ENCODE data around the gene MMAA. TPM values are rescaled to one million over a fixed set of nuclear protein-coding genes. Genes with fewer than 3 reads are reported as not detected.

MMAA gene
- total and polyA plus RNA-seq, 9 donors = 2.1 to 8.9 (median 6.2) TPM

- intact Hi-C loops (cut with DNase I) = no loop called here
- Histone ChIP-seq H3K27me3 (no peaks in the 10 kb centered on the region), H3K36me3 (no peaks in the 10 kb centered on the region), H3K9me3 (no peaks in the 10 kb centered on the region), H3K4me3 (no peak within 1 kb of the TSS), H3K27ac (no peak within 1 kb of the TSS), H3K4me1 (ENCODE audit: insufficient read depth) (no peaks in the 10 kb centered on the region)
- DNase-seq = no peak
- no peak for TF ChIP-seq EP300 (IDR thresholded peaks at IDR 0.05)
- no peak for TF ChIP-seq POLR2A (IDR thresholded peaks at IDR 0.05)
- TF ChIP-seq, protein P1, sequence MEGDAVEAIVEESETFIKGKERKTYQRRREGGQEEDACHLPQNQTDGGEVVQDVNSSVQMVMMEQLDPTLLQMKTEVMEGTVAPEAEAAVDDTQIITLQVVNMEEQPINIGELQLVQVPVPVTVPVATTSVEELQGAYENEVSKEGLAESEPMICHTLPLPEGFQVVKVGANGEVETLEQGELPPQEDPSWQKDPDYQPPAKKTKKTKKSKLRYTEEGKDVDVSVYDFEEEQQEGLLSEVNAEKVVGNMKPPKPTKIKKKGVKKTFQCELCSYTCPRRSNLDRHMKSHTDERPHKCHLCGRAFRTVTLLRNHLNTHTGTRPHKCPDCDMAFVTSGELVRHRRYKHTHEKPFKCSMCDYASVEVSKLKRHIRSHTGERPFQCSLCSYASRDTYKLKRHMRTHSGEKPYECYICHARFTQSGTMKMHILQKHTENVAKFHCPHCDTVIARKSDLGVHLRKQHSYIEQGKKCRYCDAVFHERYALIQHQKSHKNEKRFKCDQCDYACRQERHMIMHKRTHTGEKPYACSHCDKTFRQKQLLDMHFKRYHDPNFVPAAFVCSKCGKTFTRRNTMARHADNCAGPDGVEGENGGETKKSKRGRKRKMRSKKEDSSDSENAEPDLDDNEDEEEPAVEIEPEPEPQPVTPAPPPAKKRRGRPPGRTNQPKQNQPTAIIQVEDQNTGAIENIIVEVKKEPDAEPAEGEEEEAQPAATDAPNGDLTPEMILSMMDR (IDR thresholded peaks at IDR 0.05) = no peak
- WGBS, 3 donors = 25 to 39% (median 33%) methylated on average over 6 of the region's 6 CpGs
Measured at GRCh38 chr4:145679991-145680455, 60.8 kb downstream of the MMAA start, which contains the start of gene C4orf51. TSS of gene C4orf51 (plus strand) at chr4:145680146. CDS start at chr4:145680204, 58 bp downstream.

- no peaks in the 10 kb centered on the region for H3K4me1 ChIP-seq (ENCODE audit: insufficient read depth)
- intact Hi-C loops (cut with DNase I) = no loop called here
- no peaks in the 10 kb centered on the region for H3K9me3 ChIP-seq
- no peak overlapping the region for H3K4me3 ChIP-seq
- TF ChIP-seq EP300 (IDR thresholded peaks at IDR 0.05) (no peak), POLR2A (IDR thresholded peaks at IDR 0.05) (no peak)
- TF ChIP-seq, protein P1 (IDR thresholded peaks at IDR 0.05) = no peak
- DNase-seq = no peak
- no peak overlapping the region for H3K27ac ChIP-seq
- WGBS, 3 donors = 92 to 96% (median 94%) methylated on average over 1 of the region's 1 CpG
- no peaks in the 10 kb centered on the region for H3K27me3 ChIP-seq
- H3K36me3 ChIP-seq = no peaks in the 10 kb centered on the region
Measured at GRCh38 chr4:145680902-145681301, 61.7 kb downstream of the MMAA start.

- DNase-seq = no peak
- H3K27ac ChIP-seq = no peak overlapping the region
- no peaks in the 10 kb centered on the region for H3K36me3 ChIP-seq
- TF ChIP-seq POLR2A (IDR thresholded peaks at IDR 0.05) (no peak), EP300 (IDR thresholded peaks at IDR 0.05) (no peak)
- TF ChIP-seq, protein P1 (IDR thresholded peaks at IDR 0.05) = no peak
- intact Hi-C loops (cut with DNase I) = no loop called here
- H3K4me1 ChIP-seq (ENCODE audit: insufficient read depth) = no peaks in the 10 kb centered on the region
- H3K4me3 ChIP-seq = no peak overlapping the region
- H3K9me3 ChIP-seq = no peaks in the 10 kb centered on the region
- H3K27me3 ChIP-seq = no peaks in the 10 kb centered on the region
Measured at GRCh38 chr4:145681518-145681917, 62.3 kb downstream of the MMAA start.

DNA sequence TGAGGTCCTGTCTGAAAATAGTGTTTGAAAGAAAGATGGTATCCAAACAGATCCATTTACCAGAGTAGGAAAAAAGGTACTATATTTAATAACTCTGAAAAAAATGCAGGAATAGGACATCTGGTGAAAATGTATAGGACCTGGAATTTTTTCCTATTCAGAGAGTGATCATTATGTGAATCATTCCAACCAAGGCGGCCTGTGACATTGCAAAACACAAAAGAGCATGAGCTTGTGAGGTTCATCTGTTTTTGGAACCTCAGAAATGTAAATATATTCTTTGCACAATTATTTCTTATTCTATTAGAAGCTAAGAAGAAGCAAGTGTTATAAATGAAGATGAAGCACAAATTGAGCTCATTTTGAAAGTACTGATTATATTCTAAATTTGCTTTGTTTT is 62.8 kb downstream of the MMAA start:
- Histone ChIP-seq H3K9me3 (no peaks in the 10 kb centered on the region), H3K27me3 (no peaks in the 10 kb centered on the region), H3K36me3 (no peaks in the 10 kb centered on the region), H3K4me1 (ENCODE audit: insufficient read depth) (no peaks in the 10 kb centered on the region), H3K27ac (no peak overlapping the region), H3K4me3 (no peak overlapping the region)
- intact Hi-C loops (cut with DNase I) = no loop called here
- DNase-seq = no peak
- 49 to 63% (median 61%) methylated on average over 1 of the region's 1 CpG for WGBS, 3 donors
- TF ChIP-seq, protein P1 (IDR thresholded peaks at IDR 0.05) = no peak
- TF ChIP-seq EP300 (IDR thresholded peaks at IDR 0.05) (no peak), POLR2A (IDR thresholded peaks at IDR 0.05) (no peak)
